Panc1 (cell line): ENCODE data around the gene PEX5L. TPM values are rescaled to one million over a fixed set of nuclear protein-coding genes. Genes with fewer than 3 reads are reported as not detected.

Experiments used
- ATAC-seq: fragments of 200-7000 bp; cut with Tn5 transposase; 2 replicates; pipeline ENCODE4 v1.9.1; 2020; ENCODE audit warnings: mild to moderate bottlenecking, moderate library complexity
- BruUV-seq: library from RNA; stranded (reverse); fragments of 400-500 nt; replicated peaks from 2 replicates; lab custom pipeline; 2021; lab: Mats Ljungman, UMichigan
- CTCF ChIA-PET: fragments of 300-600 bp; sonication (Branson Sonifier 250); formaldehyde crosslinking; loops from one replicate; lab custom pipeline; 2022; ENCODE audit warnings: antibody characterized with exemption; lab: Charles Lee
- POLR2A ChIA-PET: fragments of 300-600 bp; sonication (Branson Sonifier 250); formaldehyde crosslinking; loops from one replicate; lab custom pipeline; 2022; ENCODE audit warnings: antibody characterized with exemption; lab: Charles Lee
- DNase-seq: peaks from one replicate; pipeline ENCODE4 v3.0.0-alpha.2; 2010; ENCODE audit warnings: low read depth, low spot score
- H3K27ac ChIP-seq: 2 replicates; pipeline ENCODE4 v1.5.1; 2011; ENCODE audit warnings: mild to moderate bottlenecking, low read length, inconsistent platforms
- H3K27me3 ChIP-seq: fragments of 200-500 bp; sonication (Bioruptor generic); 2 replicates; pipeline ENCODE4 v1.6.0; 2014; ENCODE audit warnings: low read length, inconsistent platforms; ENCODE audit not compliant: control insufficient read depth, insufficient read depth
- H3K36me3 ChIP-seq: fragments of 200-500 bp; sonication (Bioruptor generic); 2 replicates; pipeline ENCODE4 v1.5.1; 2014; ENCODE audit warnings: inconsistent platforms, mild to moderate bottlenecking, low read length, moderate library complexity; ENCODE audit not compliant: control insufficient read depth, insufficient read depth
- H3K4me1 ChIP-seq: 2 replicates; pipeline ENCODE4 v1.5.1; 2011; ENCODE audit warnings: inconsistent platforms, mild to moderate bottlenecking, low read length, moderate library complexity; ENCODE audit not compliant: control insufficient read depth, insufficient read depth
- H3K4me3 ChIP-seq, 2 experiments: 2 replicates each; pipeline ENCODE4 v1.5.1; 2011 to 2012; ENCODE audit warnings: low read depth in 2 of 2, low read length in 2 of 2, mild to moderate bottlenecking in 2 of 2, inconsistent platforms in 1 of 2, moderate library complexity in 1 of 2
- H3K9me3 ChIP-seq: fragments of 200-500 bp; sonication (Bioruptor generic); 2 replicates; pipeline ENCODE4 v1.5.1; 2014; ENCODE audit warnings: low read depth, mild to moderate bottlenecking, inconsistent platforms, low read length, moderate library complexity; ENCODE audit not compliant: control insufficient read depth, insufficient read depth
- CTCF ChIP-seq: fragments of 450-650 bp; IDR thresholded peaks from 2 replicates; pipeline ENCODE4 v1.5.1; 2017; ENCODE audit warnings: mild to moderate bottlenecking
- POLR2AphosphoS5 ChIP-seq: IDR thresholded peaks from 2 replicates; pipeline ENCODE4 v1.6.1; 2012; ENCODE audit warnings: mild to moderate bottlenecking, low read depth, low read length, moderate library complexity
- REST ChIP-seq, 2 experiments: IDR thresholded peaks; 2 replicates each; pipeline ENCODE4 v1.6.1; 2011 to 2012; ENCODE audit warnings: low read depth in 2 of 2, control low read depth in 1 of 2, low read length in 1 of 2, mild to moderate bottlenecking in 1 of 2, moderate library complexity in 1 of 2; ENCODE audit not compliant: insufficient read depth in 1 of 2
- SIN3A ChIP-seq: IDR thresholded peaks from 2 replicates; pipeline ENCODE4 v1.6.1; 2012; ENCODE audit warnings: low read depth, mild to moderate bottlenecking, low read length, moderate library complexity, borderline replicate concordance; ENCODE audit not compliant: insufficient read depth
- TCF7L2 ChIP-seq: IDR thresholded peaks from 2 replicates; pipeline ENCODE4 v1.6.1; 2011; ENCODE audit warnings: mild to moderate bottlenecking, low read depth, low read length, inconsistent platforms
- in situ Hi-C: cut with HindIII; loops from 2 replicates; pipeline ENCODE4 v1.10.0; 2016; ENCODE audit warnings: low sequenced_read_pairs, low pct_unique_long_range_greater_than_20kb
- intact Hi-C: fragments of 100-400 bp; cut with micrococcal nuclease; formaldehyde crosslinking; loops from one replicate; pipeline ENCODE4 v1.10.0; 2022; ENCODE audit not compliant: unreplicated experiment
- total RNA-seq: library from RNA; stranded (reverse); gene quantifications from one replicate; pipeline ENCODE4 v1.2.1, GENCODE V29; 2021; ENCODE audit not compliant: unreplicated experiment

The PEX5L gene
- total RNA-seq, 1 experiment from 2014 or later, result 0.23 TPM

GRCh38 chr3:179807588-179807987, 229.1 kb downstream of the PEX5L start:
- no peak overlapping the region for H3K27ac ChIP-seq
- POLR2A ChIA-PET, result no interaction called here
- no TSS peak for BruUV-seq
- no peaks in the 10 kb centered on the region for H3K9me3 ChIP-seq
- no peak for ATAC-seq
- no peak for TF ChIP-seq REST (IDR thresholded peaks at IDR 0.05; ENCODE audit: insufficient read depth in 1 of 2, low read depth in 2 of 2, low read length in 1 of 2)
- TF ChIP-seq CTCF, result no peak
- no peak for TF ChIP-seq POLR2AphosphoS5
- TF ChIP-seq TCF7L2, result no peak
- TF ChIP-seq SIN3A, result no peak
- intact Hi-C loops (no loop called here), in situ Hi-C loops (no loop called here)
- no peaks in the 10 kb centered on the region for H3K36me3 ChIP-seq
- CTCF ChIA-PET, result no interaction called here
- H3K4me1 ChIP-seq, result no peaks in the 10 kb centered on the region
- no peaks in the 10 kb centered on the region for H3K27me3 ChIP-seq
- H3K4me3 ChIP-seq, result no peak overlapping the region
- DNase-seq, result no peak

DNA sequence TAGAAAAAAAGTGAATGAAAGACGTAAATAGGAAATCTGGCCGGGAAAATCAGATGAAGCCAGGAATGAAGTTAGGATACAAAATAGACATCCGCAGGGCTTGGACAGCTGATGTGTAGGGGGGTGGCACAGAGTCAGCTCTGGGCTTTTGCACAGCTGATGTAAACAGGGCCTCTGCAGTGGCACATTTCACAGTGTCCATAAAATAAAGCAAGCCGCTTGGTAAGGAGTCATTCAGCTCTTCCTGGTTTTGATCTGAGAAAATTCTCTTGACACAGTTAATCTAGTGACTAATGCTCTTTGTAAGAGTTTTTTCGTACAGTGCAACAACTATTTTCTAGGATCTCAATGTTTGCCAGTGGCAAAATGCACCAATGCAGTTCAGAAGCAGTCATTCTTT, 230.6 kb downstream of the PEX5L start:
- Histone ChIP-seq H3K4me3 (no peak overlapping the region), H3K9me3 (no peaks in the 10 kb centered on the region), H3K27ac (no peak overlapping the region), H3K4me1 (no peaks in the 10 kb centered on the region), H3K27me3 (no peaks in the 10 kb centered on the region), H3K36me3 (no peaks in the 10 kb centered on the region)
- ATAC-seq (no peak), DNase-seq (no peak)
- BruUV-seq, result no TSS peak
- intact Hi-C loops (no loop called here), in situ Hi-C loops (no loop called here)
- POLR2A ChIA-PET, result no interaction called here
- CTCF ChIA-PET, result no interaction called here
- no peak for TF ChIP-seq CTCF
- TF ChIP-seq TCF7L2, result no peak
- TF ChIP-seq POLR2AphosphoS5, result no peak
- TF ChIP-seq SIN3A, result no peak
- no peak for TF ChIP-seq REST (IDR thresholded peaks at IDR 0.05; ENCODE audit: insufficient read depth in 1 of 2, low read depth in 2 of 2, low read length in 1 of 2)
